ENCODE data around the gene GRB7. TPM values are rescaled to one million over a fixed set of nuclear protein-coding genes. Genes with fewer than 3 reads are reported as not detected.

Gene GRB7
- total and polyA plus RNA-seq, 2 donors (not counting 1 experiment from before 2014, with no cell fraction given) = 0.81 to 0.84 TPM

GRCh38 chr17:39782481-39782880 lies 44.7 kb downstream of the GRB7 start:
- H3K9ac ChIP-seq (ENCODE audit: low read length) = no peak overlapping the region
- ChIA-PET POLR2A (interaction anchor here (1.1 to 1.4 kb wide), 2 partner anchors 12 to 28 kb away, joined by 3 read pairs; no protein-coding TSS in a partner anchor), CTCF (interaction anchor here (0.6 to 3.6 kb wide), 4 partner anchors 11 to 421 kb away, joined by 4 to 31 read pairs (median 9); partner anchors contain the start of gene MIEN1)
- WGBS (ENCODE audit: insufficient coverage) = 74% methylated on average over 3 of the region's 4 CpGs
- intact Hi-C loops (cut with micrococcal nuclease) = loop anchor here (1.0 kb wide), 1 partner anchor 11 kb away; no protein-coding TSS in a partner anchor
- H3K9me3 ChIP-seq (ENCODE audit: control extremely low read depth in 1 of 3, control insufficient read depth in 2 of 3, insufficient read depth in 1 of 3, low read length in 2 of 3) = no peaks in the 10 kb centered on the region
- H3K36me3 ChIP-seq (replicated peaks in 1 of 2; ENCODE audit: control extremely low read depth in 1 of 2, control insufficient read depth in 1 of 2, extremely low read depth in 1 of 2, insufficient read depth in 2 of 2, low read length in 1 of 2) = peaks cover 7 to 73% of the 10 kb centered on the region in 2 experiments
- ATAC-seq (ENCODE audit: low read depth) (no peak), DNase-seq (no peak)
- H3K27ac ChIP-seq (ENCODE audit: low read length in 2 of 2) = peak overlapping the region in 1 of 2 donors; percentile 67
- TF ChIP-seq, protein P1, sequence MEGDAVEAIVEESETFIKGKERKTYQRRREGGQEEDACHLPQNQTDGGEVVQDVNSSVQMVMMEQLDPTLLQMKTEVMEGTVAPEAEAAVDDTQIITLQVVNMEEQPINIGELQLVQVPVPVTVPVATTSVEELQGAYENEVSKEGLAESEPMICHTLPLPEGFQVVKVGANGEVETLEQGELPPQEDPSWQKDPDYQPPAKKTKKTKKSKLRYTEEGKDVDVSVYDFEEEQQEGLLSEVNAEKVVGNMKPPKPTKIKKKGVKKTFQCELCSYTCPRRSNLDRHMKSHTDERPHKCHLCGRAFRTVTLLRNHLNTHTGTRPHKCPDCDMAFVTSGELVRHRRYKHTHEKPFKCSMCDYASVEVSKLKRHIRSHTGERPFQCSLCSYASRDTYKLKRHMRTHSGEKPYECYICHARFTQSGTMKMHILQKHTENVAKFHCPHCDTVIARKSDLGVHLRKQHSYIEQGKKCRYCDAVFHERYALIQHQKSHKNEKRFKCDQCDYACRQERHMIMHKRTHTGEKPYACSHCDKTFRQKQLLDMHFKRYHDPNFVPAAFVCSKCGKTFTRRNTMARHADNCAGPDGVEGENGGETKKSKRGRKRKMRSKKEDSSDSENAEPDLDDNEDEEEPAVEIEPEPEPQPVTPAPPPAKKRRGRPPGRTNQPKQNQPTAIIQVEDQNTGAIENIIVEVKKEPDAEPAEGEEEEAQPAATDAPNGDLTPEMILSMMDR (IDR thresholded peaks at IDR 0.05) = no peak
- no peak for TF ChIP-seq EZH2 (IDR thresholded peaks at IDR 0.05; ENCODE audit: borderline replicate concordance, insufficient read depth, low read depth, low read length, poor library complexity, severe bottlenecking)
- H3K27me3 ChIP-seq (replicated peaks in 1 of 4; ENCODE audit: control extremely low read depth in 1 of 4, control insufficient read depth in 3 of 4, insufficient read depth in 4 of 4, low read length in 3 of 4) = no peaks in the 10 kb centered on the region
- H3K4me1 ChIP-seq (ENCODE audit: control insufficient read depth in 2 of 2, insufficient read depth in 2 of 2, low read length in 2 of 2) = peaks cover 72 to 84% of the 10 kb centered on the region in 2 donors
- H3K79me2 ChIP-seq (ENCODE audit: control insufficient read depth, insufficient read depth, low read length) = peaks cover 96% of the 10 kb centered on the region
- H3K4me2 ChIP-seq (replicated peaks; ENCODE audit: low read depth, low read length, poor library complexity, severe bottlenecking) = peak overlapping the region; percentile 11
- H3K4me3 ChIP-seq (ENCODE audit: control extremely low read depth in 1 of 5, extremely low read depth in 1 of 5, insufficient read depth in 1 of 5, low read depth in 2 of 5, low read length in 4 of 5) = no peak overlapping the region
- H3K27me3 Mint-ChIP-seq = no peaks in the 10 kb centered on the region
- no peak overlapping the region for H2AFZ ChIP-seq (ENCODE audit: insufficient read depth, low read depth, low read length, poor library complexity, severe bottlenecking)
- peaks cover 75% of the 10 kb centered on the region for H3K4me1 Mint-ChIP-seq
- peaks cover 15% of the 10 kb centered on the region for H4K20me1 ChIP-seq (ENCODE audit: control insufficient read depth, insufficient read depth, low read length, poor library complexity, severe bottlenecking)
- H3K9me3 Mint-ChIP-seq (ENCODE audit: insufficient read depth) = no peaks in the 10 kb centered on the region
- H3K4me3 Mint-ChIP-seq = peak overlapping the region; percentile 20
- peak overlapping the region; percentile 84 for H3K27ac Mint-ChIP-seq

- Histone ChIP-seq H2AFZ (ENCODE audit: insufficient read depth, low read depth, low read length, poor library complexity, severe bottlenecking) (no peak overlapping the region), H3K27me3 (replicated peaks in 1 of 4; ENCODE audit: control extremely low read depth in 1 of 4, control insufficient read depth in 3 of 4, insufficient read depth in 4 of 4, low read length in 3 of 4) (no peaks in the 10 kb centered on the region), H3K79me2 (ENCODE audit: control insufficient read depth, insufficient read depth, low read length) (peaks cover 96% of the 10 kb centered on the region), H3K4me1 (ENCODE audit: control insufficient read depth in 2 of 2, insufficient read depth in 2 of 2, low read length in 2 of 2) (peaks cover 74 to 84% of the 10 kb centered on the region in 2 donors), H3K9me3 (ENCODE audit: control extremely low read depth in 1 of 3, control insufficient read depth in 2 of 3, insufficient read depth in 1 of 3, low read length in 2 of 3) (no peaks in the 10 kb centered on the region), H3K27ac (ENCODE audit: low read length in 2 of 2) (peak overlapping the region in 1 of 2 donors; percentile 67), H3K4me2 (replicated peaks; ENCODE audit: low read depth, low read length, poor library complexity, severe bottlenecking) (peak overlapping the region; percentile 9), H4K20me1 (ENCODE audit: control insufficient read depth, insufficient read depth, low read length, poor library complexity, severe bottlenecking) (peaks cover 17% of the 10 kb centered on the region), H3K4me3 (ENCODE audit: control extremely low read depth in 1 of 5, extremely low read depth in 1 of 5, insufficient read depth in 1 of 5, low read depth in 2 of 5, low read length in 4 of 5) (no peak overlapping the region), H3K9ac (ENCODE audit: low read length) (no peak overlapping the region), H3K36me3 (replicated peaks in 1 of 2; ENCODE audit: control extremely low read depth in 1 of 2, control insufficient read depth in 1 of 2, extremely low read depth in 1 of 2, insufficient read depth in 2 of 2, low read length in 1 of 2) (peaks cover 12 to 75% of the 10 kb centered on the region in 2 experiments)
- ChIA-PET POLR2A (no interaction called here), CTCF (interaction anchor here (3.0 to 3.6 kb wide), 2 partner anchors 11 to 53 kb away, joined by 13 to 31 read pairs; partner anchors contain the start of gene MIEN1)
- Mint-ChIP-seq H3K4me3 (peak overlapping the region; percentile 3), H3K4me1 (peaks cover 74% of the 10 kb centered on the region), H3K27ac (peak overlapping the region; percentile 42), H3K9me3 (ENCODE audit: insufficient read depth) (no peaks in the 10 kb centered on the region), H3K27me3 (no peaks in the 10 kb centered on the region)
- TF ChIP-seq EZH2 (IDR thresholded peaks at IDR 0.05; ENCODE audit: borderline replicate concordance, insufficient read depth, low read depth, low read length, poor library complexity, severe bottlenecking) = no peak
- DNase-seq (no peak), ATAC-seq (ENCODE audit: low read depth) (no peak)
- no CpG with 5 or more reads among the region's 1 CpG for WGBS (ENCODE audit: insufficient coverage)
- intact Hi-C loops (cut with micrococcal nuclease) = loop anchor here (1.0 kb wide), 1 partner anchor 10 kb away; no protein-coding TSS in a partner anchor
These were observed 45.2 kb downstream of the GRB7 start for GRCh38 chr17:39782980-39783379.

Measured in B cell (primary cell).